Spleen (tissue), 11 donors: Measurements from ENCODE around the gene RTL10. TPM values are rescaled to one million over a fixed set of nuclear protein-coding genes. Genes with fewer than 3 reads are reported as not detected.

Source experiments
- DNase-seq: peaks from one replicate; pipeline ENCODE4 v3.0.0-alpha.2; 2020
- H3K27ac ChIP-seq, 8 donors: fragments of 200-600 bp; sonication (generic) in 7 of 8; 1 replicate in 4 of 8; 2 replicates in 4 of 8; pipeline versions ENCODE4 v1.5.0 to v1.8.0; 2016 to 2021; ENCODE audit warnings: inconsistent platforms in 4 of 8, mild to moderate bottlenecking in 4 of 8, moderate library complexity in 1 of 8
- H3K27me3 ChIP-seq, 7 donors: fragments of 200-600 bp; sonication (generic) in 6 of 7; replicated peaks in 1 of 7; 1 replicate in 4 of 7; 2 replicates in 3 of 7; pipeline versions ENCODE4 v1.5.0 to v1.8.0; 2016 to 2021; ENCODE audit warnings: inconsistent platforms in 3 of 7, mild to moderate bottlenecking in 1 of 7
- H3K36me3 ChIP-seq, 6 donors: fragments of 200-600 bp; sonication (generic) in 5 of 6; 1 replicate in 4 of 6; 2 replicates in 2 of 6; pipeline versions ENCODE4 v1.5.0 to v1.8.0; 2016 to 2021; ENCODE audit warnings: inconsistent platforms in 2 of 6
- H3K4me1 ChIP-seq, 6 donors: fragments of 200-600 bp; sonication (generic) in 5 of 6; 1 replicate in 3 of 6; 2 replicates in 3 of 6; pipeline versions ENCODE4 v1.5.0 to v1.8.0; 2016 to 2021; ENCODE audit warnings: inconsistent platforms in 3 of 6
- H3K4me3 ChIP-seq, 8 donors: fragments of 200-600 bp; sonication (generic) in 7 of 8; 1 replicate in 4 of 8; 2 replicates in 4 of 8; pipeline versions ENCODE4 v1.5.0 to v1.8.0; 2016 to 2021; ENCODE audit warnings: inconsistent platforms in 4 of 8, mild to moderate bottlenecking in 4 of 8, moderate library complexity in 2 of 8
- H3K9me3 ChIP-seq, 8 donors: fragments of 200-600 bp; sonication (generic) in 7 of 8; 1 replicate in 4 of 8; 2 replicates in 4 of 8; pipeline versions ENCODE4 v1.5.0 to v1.8.0; 2016 to 2021; ENCODE audit warnings: inconsistent platforms in 4 of 8
- POLR2A ChIP-seq, 3 donors: fragments of 450-650 bp; IDR thresholded peaks; one replicate each; pipeline ENCODE4 v1.5.1; 2017; ENCODE audit warnings: antibody characterized with exemption in 3 of 3, mild to moderate bottlenecking in 1 of 3
- POLR2AphosphoS5 ChIP-seq, 3 donors: sonication (generic); formaldehyde crosslinking; IDR thresholded peaks; one replicate each; pipeline ENCODE4 v1.5.1; 2017; ENCODE audit warnings: antibody characterized with exemption in 3 of 3
- WGBS, 5 donors: extraction: QIAGEN DNeasy Blood & Tissue Kit in 3 of 5; methylation state at CpG; one replicate each; pipeline versions ENCODE4 v1.1.5 to v1.1.7; 2013 to 2018; 5-methylcytosine and 5-hydroxymethylcytosine counted together
- intact Hi-C: fragments of 100-400 bp; cut with DNase I; formaldehyde crosslinking; loops from one replicate; pipeline ENCODE4 v1.15.0; 2023; ENCODE audit warnings: low total_unique reads
- polyA plus RNA-seq, 3 donors: library from polyadenylated mRNA; stranded (reverse); fragments of 200-250 nt; gene quantifications; one replicate each; pipeline ENCODE4 v1.2.1, GENCODE V29; 2013
- total RNA-seq, 7 donors: library from RNA; depleted of rRNA in 3 of 7; stranded (reverse); fragments of >200 nt in 3 of 7; fragmentation: NEBNext Ultra II Directional in 4 of 7; extraction: Animal tissue kit (Norgen Biotek cat#: 25700) in 4 of 7; gene quantifications; one replicate each; pipeline versions ENCODE4 v1.1.0 to v1.2.1, GENCODE V29; 2016 to 2021
- TF ChIP-seq, protein P1 (sequence below), 11 experiments: fragments of 200-600 bp in 7 of 11; fragments of 450-650 bp in 4 of 11; sonication (generic) in 4 of 11; IDR thresholded peaks in 8 of 11; conservative IDR thresholded peaks in 3 of 11; 1 replicate in 7 of 11; 2 replicates in 4 of 11; pipeline versions ENCODE4 v1.4.0 to v1.8.0; 2016 to 2021; ENCODE audit warnings: antibody characterized with exemption in 11 of 11, inconsistent platforms in 4 of 11, mild to moderate bottlenecking in 1 of 11
- donor health status: healthy with polysubstance abuse.
- donor health status: DM: no; HTN: no; CAD: no; lungs with moderate emphysema.
- donor health status: DM: no; HTN: no; CAD: no.
- donor health status: Bipolar disorder and iron deficiency.
- donor health status: healthy.
- donor health status: DM: no; HTN: no; CAD: no.
- donor health status: DM: yes; HTN: yes; CAD: no.

The RTL10 gene
- total and polyA plus RNA-seq, 10 donors: 8.3 to 22.9 (median 17.8) TPM

DNA sequence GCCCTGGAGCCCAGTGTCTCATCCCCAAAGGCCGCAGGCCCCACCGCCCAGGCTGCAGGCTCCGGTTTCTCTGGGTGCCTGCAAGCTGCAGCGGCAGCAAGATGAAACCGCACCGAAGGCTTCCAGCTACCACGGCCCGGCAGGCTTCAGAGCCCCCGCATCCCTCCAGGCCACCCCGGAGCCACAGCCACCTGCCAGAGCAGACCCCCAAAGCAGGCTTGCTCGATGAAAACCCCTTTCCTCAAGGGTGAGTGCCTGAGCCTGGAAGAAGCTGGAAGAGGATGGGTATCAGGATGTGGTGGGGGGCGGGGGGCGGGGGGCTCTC is 24.5 kb upstream of the RTL10 start:
- DNase-seq: peak; percentile 64
- Histone ChIP-seq H3K9me3 (no peaks in the 10 kb centered on the region), H3K36me3 (peaks cover 0 to 74% (median 11%) of the 10 kb centered on the region in 6 donors), H3K27ac (no peak overlapping the region), H3K27me3 (no peaks in the 10 kb centered on the region), H3K4me1 (peaks cover 0 to 29% (median 6%) of the 10 kb centered on the region in 6 donors), H3K4me3 (no peak overlapping the region)
- TF ChIP-seq, protein P1, sequence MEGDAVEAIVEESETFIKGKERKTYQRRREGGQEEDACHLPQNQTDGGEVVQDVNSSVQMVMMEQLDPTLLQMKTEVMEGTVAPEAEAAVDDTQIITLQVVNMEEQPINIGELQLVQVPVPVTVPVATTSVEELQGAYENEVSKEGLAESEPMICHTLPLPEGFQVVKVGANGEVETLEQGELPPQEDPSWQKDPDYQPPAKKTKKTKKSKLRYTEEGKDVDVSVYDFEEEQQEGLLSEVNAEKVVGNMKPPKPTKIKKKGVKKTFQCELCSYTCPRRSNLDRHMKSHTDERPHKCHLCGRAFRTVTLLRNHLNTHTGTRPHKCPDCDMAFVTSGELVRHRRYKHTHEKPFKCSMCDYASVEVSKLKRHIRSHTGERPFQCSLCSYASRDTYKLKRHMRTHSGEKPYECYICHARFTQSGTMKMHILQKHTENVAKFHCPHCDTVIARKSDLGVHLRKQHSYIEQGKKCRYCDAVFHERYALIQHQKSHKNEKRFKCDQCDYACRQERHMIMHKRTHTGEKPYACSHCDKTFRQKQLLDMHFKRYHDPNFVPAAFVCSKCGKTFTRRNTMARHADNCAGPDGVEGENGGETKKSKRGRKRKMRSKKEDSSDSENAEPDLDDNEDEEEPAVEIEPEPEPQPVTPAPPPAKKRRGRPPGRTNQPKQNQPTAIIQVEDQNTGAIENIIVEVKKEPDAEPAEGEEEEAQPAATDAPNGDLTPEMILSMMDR (IDR thresholded peaks at IDR 0.05 in 8 of 11, conservative IDR thresholded peaks at IDR 0.05 in 3 of 11): no peak
- TF ChIP-seq POLR2AphosphoS5 (IDR thresholded peaks at IDR 0.05): no peak
- intact Hi-C loops: no loop called here
- 88 to 97% (median 95%) methylated on average over 5 to 13 of the region's 13 CpGs for WGBS, 5 donors

DNA sequence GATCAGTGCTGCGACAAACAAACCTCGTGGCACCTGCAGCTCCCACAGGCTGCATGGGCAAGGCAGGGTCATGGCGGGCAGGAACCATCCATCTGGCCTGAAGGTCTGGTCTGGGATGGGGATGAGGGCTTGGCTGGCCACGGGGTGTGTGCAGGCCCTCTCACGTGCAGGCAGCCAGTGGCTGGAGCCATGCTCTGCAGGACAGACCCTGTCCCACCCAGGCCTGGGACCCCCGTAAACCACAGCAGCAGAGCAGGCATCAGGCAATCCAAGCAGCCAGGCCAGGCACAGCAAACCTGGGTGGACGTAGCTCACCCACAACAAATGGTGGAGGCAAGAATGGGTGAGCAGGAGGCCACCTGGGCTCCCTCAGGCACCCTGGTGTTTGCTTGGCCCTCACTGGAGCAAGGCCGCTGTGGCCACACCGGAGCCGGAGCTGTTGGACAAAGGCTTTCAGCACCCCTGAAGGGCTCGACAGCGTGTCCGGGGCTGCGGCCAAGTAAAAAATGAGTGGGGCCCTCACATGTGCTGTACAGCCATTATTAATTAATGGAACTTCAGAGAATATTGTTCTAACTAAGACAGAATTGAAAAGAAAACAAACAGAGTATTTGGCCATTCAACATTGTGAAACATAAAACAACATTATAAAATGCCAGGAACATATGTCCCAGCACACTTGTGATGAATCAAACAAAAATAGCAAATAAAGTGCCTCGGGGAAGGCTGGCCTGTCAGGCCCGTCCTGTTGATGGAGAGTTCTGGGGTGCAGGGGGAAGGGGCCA is 24.0 kb upstream of the RTL10 start:
- 92 to 98% (median 96%) methylated on average over 10 to 16 of the region's 16 CpGs for WGBS, 5 donors
- Histone ChIP-seq H3K4me1 (peaks cover 0 to 34% (median 7%) of the 10 kb centered on the region in 6 donors), H3K9me3 (no peaks in the 10 kb centered on the region), H3K36me3 (peaks cover 0 to 71% (median 11%) of the 10 kb centered on the region in 6 donors), H3K4me3 (no peak overlapping the region), H3K27ac (no peak overlapping the region), H3K27me3 (no peaks in the 10 kb centered on the region)
- no peak for TF ChIP-seq POLR2A (IDR thresholded peaks at IDR 0.05)
- no peak for TF ChIP-seq POLR2AphosphoS5 (IDR thresholded peaks at IDR 0.05)
- TF ChIP-seq, protein P1 (IDR thresholded peaks at IDR 0.05 in 8 of 11, conservative IDR thresholded peaks at IDR 0.05 in 3 of 11): no peak
- intact Hi-C loops: no loop called here
- DNase-seq: peak; percentile 47

DNA sequence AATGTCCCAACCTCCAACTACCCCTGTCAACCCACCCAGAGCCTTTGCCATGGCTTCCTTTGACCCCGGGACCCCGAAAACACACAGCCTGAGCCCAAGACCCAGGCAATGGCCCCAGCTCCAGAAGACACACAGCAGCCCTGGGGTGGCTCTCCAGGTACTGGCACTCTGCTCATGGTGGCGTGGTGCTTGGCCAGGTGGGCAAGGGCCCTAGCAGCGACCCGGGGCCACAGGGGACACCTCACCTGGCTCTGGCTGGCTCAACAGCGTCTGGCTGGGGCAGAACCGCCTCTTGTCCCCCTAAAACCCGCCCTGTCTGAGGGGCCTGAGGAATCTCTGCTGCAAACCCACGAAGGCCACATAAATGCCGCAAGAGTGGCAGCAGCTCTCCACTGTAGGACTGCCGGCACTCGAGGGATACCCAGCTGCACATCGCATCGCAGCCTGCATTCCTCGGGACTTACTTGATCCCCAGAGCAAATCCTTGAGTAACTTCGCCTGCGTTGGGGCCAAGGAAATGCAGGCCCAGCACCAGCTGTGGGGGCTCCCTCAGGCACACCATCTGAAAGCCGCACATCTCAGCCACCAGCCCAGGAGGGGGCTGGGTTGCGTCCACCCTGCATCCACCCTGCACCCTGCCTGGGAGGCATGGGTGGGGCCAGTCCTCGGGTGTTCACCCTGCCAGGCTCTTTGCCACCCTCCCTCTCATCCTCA is 23.1 kb upstream of the RTL10 start:
- Histone ChIP-seq H3K36me3 (peaks cover 0 to 65% (median 11%) of the 10 kb centered on the region in 6 donors), H3K4me1 (peaks cover 0 to 35% (median 7%) of the 10 kb centered on the region in 6 donors), H3K27me3 (no peaks in the 10 kb centered on the region), H3K4me3 (no peak overlapping the region), H3K27ac (no peak overlapping the region), H3K9me3 (no peaks in the 10 kb centered on the region)
- no peak for TF ChIP-seq POLR2AphosphoS5 (IDR thresholded peaks at IDR 0.05)
- TF ChIP-seq, protein P1 (IDR thresholded peaks at IDR 0.05 in 8 of 11, conservative IDR thresholded peaks at IDR 0.05 in 3 of 11): no peak
- TF ChIP-seq POLR2A (IDR thresholded peaks at IDR 0.05): no peak
- peak; percentile 71 for DNase-seq
- WGBS, 5 donors: 94 to 98% (median 95%) methylated on average over 12 to 20 of the region's 20 CpGs
- intact Hi-C loops: no loop called here
